A549 treated with AZD2906 at 1 μM for 4 hours (cell line): Measurements from ENCODE around the gene NAPG. TPM values are rescaled to one million over a fixed set of nuclear protein-coding genes. Genes with fewer than 3 reads are reported as not detected.

Experiments
- total RNA-seq: library from RNA; stranded (reverse); fragments of 200-300 nt; extraction: Qiagen RNA extraction; gene quantifications from 5 replicates; pipeline ENCODE4 v1.2.3, GENCODE V29; 2022

Gene NAPG
- 9.5 to 11.3 TPM (median 10.7 TPM) in 5 replicates for total RNA-seq

GRCh38 chr18:10525697-10526560 is at the start of gene NAPG:
Gene NAPG, plus strand, starts transcription at chr18:10526027. Its CDS starts 76 bp downstream, at chr18:10526103.

Other genes with a start within 250 kb of the NAPG start
- 0.02 to 0.17 TPM (median 0.07 TPM) in 4 of 5 replicates, not detected in the other for gene APCDD1, start 71.4 kb upstream of the NAPG start, total RNA-seq